ENCODE data around the gene SYNDIG1.

SYNDIG1 gene

GRCh38 chr20:24560571-24561491 is 91.4 kb downstream of the SYNDIG1 start:
- no peak overlapping the region for H3K4me3 ChIP-seq
- no peak overlapping the region for H3K27ac ChIP-seq
- no peaks in the 10 kb centered on the region for H3K36me3 ChIP-seq (ENCODE audit: insufficient read depth, low read length)
- DNase-seq (ENCODE audit: low read depth, low spot score), result no peak
- H3K9ac ChIP-seq (ENCODE audit: insufficient read length), result no peak overlapping the region
- TF ChIP-seq FOXP2 (optimal IDR thresholded peaks at IDR 0.05; ENCODE audit: control extremely low read depth, extremely low read length, insufficient read depth) (no peak), EZH2 (IDR thresholded peaks at IDR 0.05) (no peak), POLR2AphosphoS5 (IDR thresholded peaks at IDR 0.05; ENCODE audit: borderline replicate concordance, low read depth, low read length) (no peak)
- no peaks in the 10 kb centered on the region for H3K9me3 ChIP-seq (ENCODE audit: low read depth, low read length)

- Histone ChIP-seq H3K9ac (ENCODE audit: insufficient read length) (no peak overlapping the region), H3K9me3 (ENCODE audit: low read depth, low read length) (no peaks in the 10 kb centered on the region), H3K36me3 (ENCODE audit: insufficient read depth, low read length) (no peaks in the 10 kb centered on the region), H3K4me3 (no peak overlapping the region), H3K27ac (no peak overlapping the region)
- TF ChIP-seq POLR2AphosphoS5 (IDR thresholded peaks at IDR 0.05; ENCODE audit: borderline replicate concordance, low read depth, low read length), result no peak
- no peak for TF ChIP-seq EZH2 (IDR thresholded peaks at IDR 0.05)
- TF ChIP-seq FOXP2 (optimal IDR thresholded peaks at IDR 0.05; ENCODE audit: control extremely low read depth, extremely low read length, insufficient read depth), result no peak
- no peak for DNase-seq (ENCODE audit: low read depth, low spot score)
Measured at GRCh38 chr20:24565835-24566351, 96.5 kb downstream of the SYNDIG1 start.

GRCh38 chr20:24566656-24567055 is 97.2 kb downstream of the SYNDIG1 start:
- no peak for DNase-seq (ENCODE audit: low read depth, low spot score)
- Histone ChIP-seq H3K36me3 (ENCODE audit: insufficient read depth, low read length) (no peaks in the 10 kb centered on the region), H3K27ac (no peak overlapping the region), H3K4me3 (no peak overlapping the region), H3K9ac (ENCODE audit: insufficient read length) (no peak overlapping the region), H3K9me3 (ENCODE audit: low read depth, low read length) (no peaks in the 10 kb centered on the region)
- TF ChIP-seq EZH2 (IDR thresholded peaks at IDR 0.05) (no peak), POLR2AphosphoS5 (IDR thresholded peaks at IDR 0.05; ENCODE audit: borderline replicate concordance, low read depth, low read length) (no peak), FOXP2 (optimal IDR thresholded peaks at IDR 0.05; ENCODE audit: control extremely low read depth, extremely low read length, insufficient read depth) (no peak)

GRCh38 chr20:24567508-24567907 is 98.1 kb downstream of the SYNDIG1 start:
- no peak for DNase-seq (ENCODE audit: low read depth, low spot score)
- no peak overlapping the region for H3K9ac ChIP-seq (ENCODE audit: insufficient read length)
- no peak overlapping the region for H3K27ac ChIP-seq
- H3K36me3 ChIP-seq (ENCODE audit: insufficient read depth, low read length), result no peaks in the 10 kb centered on the region
- TF ChIP-seq EZH2 (IDR thresholded peaks at IDR 0.05) (no peak), FOXP2 (optimal IDR thresholded peaks at IDR 0.05; ENCODE audit: control extremely low read depth, extremely low read length, insufficient read depth) (no peak), POLR2AphosphoS5 (IDR thresholded peaks at IDR 0.05; ENCODE audit: borderline replicate concordance, low read depth, low read length) (no peak)
- no peaks in the 10 kb centered on the region for H3K9me3 ChIP-seq (ENCODE audit: low read depth, low read length)
- H3K4me3 ChIP-seq, result no peak overlapping the region

GRCh38 chr20:24568842-24569241 is 99.4 kb downstream of the SYNDIG1 start:
- H3K9me3 ChIP-seq (ENCODE audit: low read depth, low read length), result no peaks in the 10 kb centered on the region
- H3K4me3 ChIP-seq, result no peak overlapping the region
- no peak overlapping the region for H3K9ac ChIP-seq (ENCODE audit: insufficient read length)
- no peak for DNase-seq (ENCODE audit: low read depth, low spot score)
- no peak overlapping the region for H3K27ac ChIP-seq
- TF ChIP-seq EZH2 (IDR thresholded peaks at IDR 0.05), result no peak
- no peak for TF ChIP-seq POLR2AphosphoS5 (IDR thresholded peaks at IDR 0.05; ENCODE audit: borderline replicate concordance, low read depth, low read length)
- no peak for TF ChIP-seq FOXP2 (optimal IDR thresholded peaks at IDR 0.05; ENCODE audit: control extremely low read depth, extremely low read length, insufficient read depth)
- no peaks in the 10 kb centered on the region for H3K36me3 ChIP-seq (ENCODE audit: insufficient read depth, low read length)

- Histone ChIP-seq H3K36me3 (ENCODE audit: insufficient read depth, low read length) (no peaks in the 10 kb centered on the region), H3K4me3 (no peak overlapping the region), H3K9me3 (ENCODE audit: low read depth, low read length) (no peaks in the 10 kb centered on the region), H3K27ac (no peak overlapping the region), H3K9ac (ENCODE audit: insufficient read length) (no peak overlapping the region)
- no peak for TF ChIP-seq FOXP2 (optimal IDR thresholded peaks at IDR 0.05; ENCODE audit: control extremely low read depth, extremely low read length, insufficient read depth)
- TF ChIP-seq EZH2 (IDR thresholded peaks at IDR 0.05), result no peak
- TF ChIP-seq POLR2AphosphoS5 (IDR thresholded peaks at IDR 0.05; ENCODE audit: borderline replicate concordance, low read depth, low read length), result no peak
- DNase-seq (ENCODE audit: low read depth, low spot score), result no peak
Measured at GRCh38 chr20:24571159-24571558, 101.7 kb downstream of the SYNDIG1 start.

GRCh38 chr20:24572140-24572539 is 102.7 kb downstream of the SYNDIG1 start:
- TF ChIP-seq EZH2 (IDR thresholded peaks at IDR 0.05) (no peak), FOXP2 (optimal IDR thresholded peaks at IDR 0.05; ENCODE audit: control extremely low read depth, extremely low read length, insufficient read depth) (no peak), POLR2AphosphoS5 (IDR thresholded peaks at IDR 0.05; ENCODE audit: borderline replicate concordance, low read depth, low read length) (no peak)
- no peak overlapping the region for H3K4me3 ChIP-seq
- no peak overlapping the region for H3K9ac ChIP-seq (ENCODE audit: insufficient read length)
- H3K27ac ChIP-seq, result no peak overlapping the region
- H3K9me3 ChIP-seq (ENCODE audit: low read depth, low read length), result no peaks in the 10 kb centered on the region
- no peak for DNase-seq (ENCODE audit: low read depth, low spot score)
- H3K36me3 ChIP-seq (ENCODE audit: insufficient read depth, low read length), result no peaks in the 10 kb centered on the region

GRCh38 chr20:24572862-24573261 is 103.4 kb downstream of the SYNDIG1 start:
- Histone ChIP-seq H3K4me3 (no peak overlapping the region), H3K36me3 (ENCODE audit: insufficient read depth, low read length) (no peaks in the 10 kb centered on the region), H3K9me3 (ENCODE audit: low read depth, low read length) (no peaks in the 10 kb centered on the region), H3K27ac (no peak overlapping the region), H3K9ac (ENCODE audit: insufficient read length) (no peak overlapping the region)
- TF ChIP-seq FOXP2 (optimal IDR thresholded peaks at IDR 0.05; ENCODE audit: control extremely low read depth, extremely low read length, insufficient read depth), result no peak
- no peak for TF ChIP-seq EZH2 (IDR thresholded peaks at IDR 0.05)
- no peak for TF ChIP-seq POLR2AphosphoS5 (IDR thresholded peaks at IDR 0.05; ENCODE audit: borderline replicate concordance, low read depth, low read length)
- DNase-seq (ENCODE audit: low read depth, low spot score), result no peak
